Common myeloid progenitor, CD34-positive (primary cell): ENCODE data around the gene ADGRL3.

Experiments
- CTCF ChIA-PET: fragments of 350-600 bp; sonication (Branson Sonifier 250); formaldehyde crosslinking; loops from one replicate; lab custom pipeline; 2021; ENCODE audit warnings: antibody characterized with exemption; lab: Charles Lee
- POLR2A ChIA-PET: fragments of 350-600 bp; sonication (Branson Sonifier 250); formaldehyde crosslinking; loops from one replicate; lab custom pipeline; 2021; ENCODE audit warnings: antibody characterized with exemption; lab: Charles Lee
- DNase-seq, 3 donors: peaks; one replicate each; pipeline versions ENCODE4 v3.0.0 to v3.0.0-alpha.2; 2013
- H3K27ac ChIP-seq, 2 experiments: 1 replicate in 1 of 2; 2 replicates in 1 of 2; pipeline ENCODE4 v1.7.0; 2013; ENCODE audit warnings: inconsistent platforms in 2 of 2, low read length in 2 of 2, mild to moderate bottlenecking in 2 of 2, low read depth in 1 of 2, moderate library complexity in 1 of 2; ENCODE audit not compliant: severe bottlenecking in 2 of 2, insufficient read depth in 1 of 2, poor library complexity in 1 of 2
- H3K27me3 ChIP-seq, 5 experiments: replicated peaks in 2 of 5; 1 replicate in 3 of 5; 2 replicates in 2 of 5; pipeline versions ENCODE4 v1.6.1 to v1.7.0; 2013; ENCODE audit warnings: low read length in 4 of 5, mild to moderate bottlenecking in 2 of 5, moderate library complexity in 2 of 5, inconsistent platforms in 1 of 5; ENCODE audit not compliant: insufficient read depth in 5 of 5, control insufficient read depth in 4 of 5
- H3K36me3 ChIP-seq, 4 experiments: 1 replicate in 2 of 4; 2 replicates in 2 of 4; pipeline versions ENCODE4 v1.6.1 to v1.7.0; 2013; ENCODE audit warnings: low read length in 3 of 4, control low read depth in 1 of 4, mild to moderate bottlenecking in 1 of 4; ENCODE audit not compliant: control insufficient read depth in 4 of 4, insufficient read depth in 4 of 4
- H3K4me1 ChIP-seq, 4 experiments: 1 replicate in 3 of 4; 2 replicates in 1 of 4; pipeline versions ENCODE4 v1.6.1 to v1.7.1; 2013; ENCODE audit warnings: low read length in 3 of 4, mild to moderate bottlenecking in 3 of 4, control low read depth in 1 of 4, inconsistent platforms in 1 of 4, moderate library complexity in 1 of 4; ENCODE audit not compliant: control insufficient read depth in 4 of 4, insufficient read depth in 4 of 4; ENCODE audit errors: control extremely low read depth in 1 of 4
- H3K4me3 ChIP-seq, 7 experiments: 1 replicate in 4 of 7; 2 replicates in 3 of 7; pipeline versions ENCODE4 v1.5.1 to v1.7.0; 2013; ENCODE audit warnings: mild to moderate bottlenecking in 7 of 7, low read length in 6 of 7, moderate library complexity in 6 of 7, inconsistent platforms in 2 of 7, low read depth in 2 of 7, control low read depth in 1 of 7; ENCODE audit not compliant: insufficient read depth in 4 of 7, control insufficient read depth in 1 of 7; ENCODE audit errors: extremely low read depth in 1 of 7
- H3K9me3 ChIP-seq, 5 experiments: 1 replicate in 4 of 5; 2 replicates in 1 of 5; pipeline versions ENCODE4 v1.6.1 to v1.7.1; 2013; ENCODE audit warnings: low read length in 4 of 5, mild to moderate bottlenecking in 2 of 5, inconsistent platforms in 1 of 5, low read depth in 1 of 5, moderate library complexity in 1 of 5; ENCODE audit not compliant: control insufficient read depth in 4 of 5, insufficient read depth in 2 of 5; ENCODE audit errors: control extremely low read depth in 1 of 5
- WGBS: methylation state at CpG from one replicate; pipeline ENCODE4 v1.1.5; 2013; ENCODE audit not compliant: insufficient coverage; 5-methylcytosine and 5-hydroxymethylcytosine counted together

ADGRL3 gene

GRCh38 chr4:62018537-62018936 lies 818.4 kb downstream of the ADGRL3 start:
- Histone ChIP-seq H3K27ac (no peak overlapping the region), H3K4me1 (no peaks in the 10 kb centered on the region), H3K4me3 (no peak overlapping the region), H3K27me3 (no peaks in the 10 kb centered on the region), H3K36me3 (no peaks in the 10 kb centered on the region), H3K9me3 (no peaks in the 10 kb centered on the region)
- 98% methylated on average over 4 of the region's 4 CpGs for WGBS
- ChIA-PET CTCF (no interaction called here), POLR2A (no interaction called here)
- no peak for DNase-seq

GRCh38 chr4:62023633-62024032 lies 823.5 kb downstream of the ADGRL3 start:
- no peaks in the 10 kb centered on the region for H3K4me1 ChIP-seq
- DNase-seq: no peak
- no peaks in the 10 kb centered on the region for H3K9me3 ChIP-seq
- no peaks in the 10 kb centered on the region for H3K27me3 ChIP-seq
- WGBS: 100% methylated on average over 1 of the region's 3 CpGs
- ChIA-PET CTCF (no interaction called here), POLR2A (no interaction called here)
- no peaks in the 10 kb centered on the region for H3K36me3 ChIP-seq
- H3K27ac ChIP-seq: no peak overlapping the region
- no peak overlapping the region for H3K4me3 ChIP-seq

- no peak overlapping the region for H3K27ac ChIP-seq
- H3K9me3 ChIP-seq: no peaks in the 10 kb centered on the region
- no peak for DNase-seq
- ChIA-PET POLR2A (no interaction called here), CTCF (no interaction called here)
- H3K36me3 ChIP-seq: no peaks in the 10 kb centered on the region
- no peak overlapping the region for H3K4me3 ChIP-seq
- no peaks in the 10 kb centered on the region for H3K27me3 ChIP-seq
- H3K4me1 ChIP-seq: no peaks in the 10 kb centered on the region
- 92% methylated on average over 1 of the region's 2 CpGs for WGBS
Measured at GRCh38 chr4:62028745-62029144, 828.6 kb downstream of the ADGRL3 start.

GRCh38 chr4:62030958-62031357 lies 830.8 kb downstream of the ADGRL3 start:
- POLR2A ChIA-PET: no interaction called here
- no CpG with 5 or more reads among the region's 2 CpGs for WGBS
- CTCF ChIA-PET: no interaction called here
- Histone ChIP-seq H3K27me3 (peaks cover 0 to under 1% (median 0%) of the 10 kb centered on the region in 5 experiments), H3K4me1 (no peaks in the 10 kb centered on the region), H3K9me3 (no peaks in the 10 kb centered on the region), H3K36me3 (no peaks in the 10 kb centered on the region), H3K27ac (no peak overlapping the region), H3K4me3 (no peak overlapping the region)
- DNase-seq: no peak

GRCh38 chr4:62037571-62037970 lies 837.4 kb downstream of the ADGRL3 start:
- no peak for DNase-seq
- Histone ChIP-seq H3K4me1 (no peaks in the 10 kb centered on the region), H3K36me3 (no peaks in the 10 kb centered on the region), H3K4me3 (no peak overlapping the region), H3K9me3 (no peaks in the 10 kb centered on the region), H3K27ac (no peak overlapping the region), H3K27me3 (peaks cover 0 to 2% (median 0%) of the 10 kb centered on the region in 5 experiments)
- 100% methylated on average over 3 of the region's 5 CpGs for WGBS
- ChIA-PET POLR2A (no interaction called here), CTCF (no interaction called here)

GRCh38 chr4:62051332-62051731 lies 851.2 kb downstream of the ADGRL3 start:
- ChIA-PET POLR2A (no interaction called here), CTCF (no interaction called here)
- WGBS: no CpG with 5 or more reads among the region's 3 CpGs

GRCh38 chr4:62053974-62054373 lies 853.8 kb downstream of the ADGRL3 start:
- Histone ChIP-seq H3K27me3 (peaks cover 0 to 40% (median 8%) of the 10 kb centered on the region in 5 experiments), H3K27ac (no peak overlapping the region), H3K36me3 (no peaks in the 10 kb centered on the region), H3K4me3 (no peak overlapping the region), H3K9me3 (no peaks in the 10 kb centered on the region), H3K4me1 (no peaks in the 10 kb centered on the region)
- ChIA-PET CTCF (no interaction called here), POLR2A (interaction anchor here (0.6 kb wide), 1 partner anchor 243 kb away, joined by 4 read pairs; no protein-coding TSS in a partner anchor)
- no peak for DNase-seq

More at GRCh38 chr4:62051332-62051731, 851.2 kb downstream of the ADGRL3 start:
- peaks cover 0 to 24% (median 3%) of the 10 kb centered on the region in 5 experiments for H3K27me3 ChIP-seq
- H3K4me3 ChIP-seq: no peak overlapping the region
- H3K9me3 ChIP-seq: no peaks in the 10 kb centered on the region
- DNase-seq: no peak
- H3K27ac ChIP-seq: no peak overlapping the region
- H3K36me3 ChIP-seq: no peaks in the 10 kb centered on the region
- H3K4me1 ChIP-seq: no peaks in the 10 kb centered on the region
